ENCODE measurements around the gene KLHL22.

KLHL22 gene

GRCh38 chr22:20408891-20409290 is 86.7 kb downstream of the KLHL22 start:
- DNase-seq (ENCODE audit: low read depth), result no peak
- no peak for TF ChIP-seq CTCF (conservative IDR thresholded peaks at IDR 0.05; ENCODE audit: low read length)
- H3K4me3 ChIP-seq (ENCODE audit: low read length), result no peak overlapping the region

GRCh38 chr22:20407829-20408228 is 87.8 kb downstream of the KLHL22 start:
- TF ChIP-seq CTCF (conservative IDR thresholded peaks at IDR 0.05; ENCODE audit: low read length), result no peak
- no peak for DNase-seq (ENCODE audit: low read depth)
- H3K4me3 ChIP-seq (ENCODE audit: low read length), result no peak overlapping the region

- DNase-seq (ENCODE audit: low read depth), result no peak
- no peak for TF ChIP-seq CTCF (conservative IDR thresholded peaks at IDR 0.05; ENCODE audit: low read length)
Measured at GRCh38 chr22:20406686-20407408, 88.7 kb downstream of the KLHL22 start.

GRCh38 chr22:20405931-20406685 is 89.5 kb downstream of the KLHL22 start:
- H3K4me3 ChIP-seq (ENCODE audit: low read length), result no peak overlapping the region
- no peak for DNase-seq (ENCODE audit: low read depth)
- TF ChIP-seq CTCF (conservative IDR thresholded peaks at IDR 0.05; ENCODE audit: low read length), result no peak

More at GRCh38 chr22:20406686-20407408, 88.7 kb downstream of the KLHL22 start:
- no peak overlapping the region for H3K4me3 ChIP-seq (ENCODE audit: low read length)

- no peak for DNase-seq (ENCODE audit: low read depth)
- no peak overlapping the region for H3K4me3 ChIP-seq (ENCODE audit: low read length)
Measured at GRCh38 chr22:20405291-20405930, 90.2 kb downstream of the KLHL22 start.

GRCh38 chr22:20404881-20405280 is 90.7 kb downstream of the KLHL22 start:
- no peak overlapping the region for H3K4me3 ChIP-seq (ENCODE audit: low read length)
- no peak for TF ChIP-seq CTCF (conservative IDR thresholded peaks at IDR 0.05; ENCODE audit: low read length)
- DNase-seq (ENCODE audit: low read depth), result no peak

More at GRCh38 chr22:20405291-20405930, 90.2 kb downstream of the KLHL22 start:
- no peak for TF ChIP-seq CTCF (conservative IDR thresholded peaks at IDR 0.05; ENCODE audit: low read length)

Data from AG10803 (cell line).